GM21717 (cell line): ENCODE results near the gene KCNJ12.
"Not testable (repeated sequence)": the region's sequence is repeated elsewhere in the genome, so short reads cannot be mapped to it uniquely, and the experiment has no call there.

ENCODE experiments used
- ATAC-seq: cut with Tn5 transposase; IDR thresholded peaks from one replicate; pipeline ENCODE4 v1.9.1; 2021; ENCODE audit warnings: mild to moderate bottlenecking, moderate library complexity; ENCODE audit not compliant: unreplicated experiment

The KCNJ12 gene

GRCh38 chr17:21348926-21349261 is 27.3 kb upstream of the KCNJ12 start:
- not testable (repeated sequence) for ATAC-seq

- ATAC-seq = not testable (repeated sequence)
Observed at GRCh38 chr17:21349358-21350050, 26.7 kb upstream of the KCNJ12 start.

DNA sequence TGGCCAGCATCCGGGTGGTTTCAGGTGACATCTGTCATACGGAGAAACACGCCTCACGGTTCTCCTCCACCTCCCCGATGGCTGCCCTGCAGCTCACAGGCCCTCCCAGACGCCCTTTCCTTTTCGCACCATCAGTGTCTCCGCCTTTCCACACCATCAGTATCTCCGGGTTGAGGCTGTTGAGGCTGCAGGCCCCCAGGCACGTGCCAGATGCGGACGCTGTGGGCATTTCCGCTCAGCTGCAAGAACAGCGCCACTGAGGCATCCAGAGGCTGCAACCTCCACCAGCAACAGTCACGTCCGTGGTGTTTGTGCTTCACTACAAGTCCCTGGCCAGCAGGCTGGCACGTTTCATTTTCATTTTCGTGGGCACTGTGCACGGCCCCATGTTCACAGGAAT is 25.7 kb upstream of the KCNJ12 start:
- ATAC-seq = not testable (repeated sequence)

DNA sequence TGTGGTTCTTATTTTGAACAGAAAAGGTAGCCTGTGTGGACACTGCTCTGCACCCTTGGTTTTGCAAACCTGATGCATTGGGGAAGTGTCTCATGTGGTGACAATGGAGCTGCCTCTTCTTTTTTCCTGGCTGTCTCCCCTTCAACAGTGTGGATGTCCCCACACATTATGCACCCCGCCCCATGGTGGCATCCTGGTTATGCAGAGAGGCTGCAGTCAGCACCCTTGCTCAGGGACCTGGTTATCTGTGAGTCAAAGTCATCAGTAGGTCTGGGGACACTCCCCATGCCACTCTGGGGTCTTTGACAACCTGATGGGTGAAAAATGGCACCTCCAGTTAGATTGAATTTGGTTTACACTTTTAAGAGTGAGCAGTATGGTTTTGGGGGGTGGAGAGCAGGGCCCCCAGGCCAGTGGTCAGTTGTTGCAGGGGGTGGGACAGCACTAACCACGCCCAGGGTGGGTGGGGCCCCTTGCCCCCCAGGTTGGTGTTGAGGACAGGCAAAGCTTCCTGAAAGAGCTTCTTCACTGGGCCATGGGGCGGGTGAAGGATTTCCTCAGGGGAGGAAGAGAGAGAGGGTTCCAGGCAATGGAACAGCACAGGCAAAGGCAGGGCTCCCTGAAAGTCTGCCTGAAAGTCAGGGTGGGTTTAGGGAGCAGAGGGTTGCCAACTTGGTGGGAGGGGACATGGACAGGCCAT is 24.6 kb upstream of the KCNJ12 start:
- ATAC-seq = no peak

- ATAC-seq = no peak
Observed at GRCh38 chr17:21352221-21352980, 23.8 kb upstream of the KCNJ12 start.

- no peak for ATAC-seq
Observed at GRCh38 chr17:21352981-21353265, 23.2 kb upstream of the KCNJ12 start.

- ATAC-seq = no peak
Observed at GRCh38 chr17:21353326-21354010, 22.7 kb upstream of the KCNJ12 start.

GRCh38 chr17:21354796-21355385 is 21.3 kb upstream of the KCNJ12 start:
- no peak for ATAC-seq

DNA sequence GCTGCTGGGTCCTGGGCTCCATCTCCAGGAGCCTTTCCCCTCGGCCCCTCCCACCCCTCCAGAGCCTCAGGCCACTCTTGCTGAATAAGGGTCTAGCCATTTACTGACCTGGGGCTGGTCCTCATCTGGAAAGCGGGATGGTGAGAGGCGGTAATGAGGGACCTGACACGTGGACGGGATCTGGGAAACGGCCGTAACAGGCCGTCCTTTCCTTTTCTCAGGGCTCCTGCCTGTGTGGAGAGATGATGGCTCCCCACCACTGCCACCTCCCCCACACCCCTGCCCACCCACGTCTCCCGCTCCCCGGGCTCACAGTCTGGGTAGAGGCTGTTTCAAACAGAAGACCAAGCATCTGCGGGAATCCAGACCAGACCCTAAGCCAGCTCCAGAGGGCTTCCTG is 20.6 kb upstream of the KCNJ12 start:
- no peak for ATAC-seq

GRCh38 chr17:21356537-21357127 is 19.5 kb upstream of the KCNJ12 start:
- ATAC-seq = no peak

GRCh38 chr17:21357281-21357680 is 18.9 kb upstream of the KCNJ12 start:
- ATAC-seq = no peak

GRCh38 chr17:21357696-21358656 is 18.2 kb upstream of the KCNJ12 start:
- ATAC-seq = no peak

DNA sequence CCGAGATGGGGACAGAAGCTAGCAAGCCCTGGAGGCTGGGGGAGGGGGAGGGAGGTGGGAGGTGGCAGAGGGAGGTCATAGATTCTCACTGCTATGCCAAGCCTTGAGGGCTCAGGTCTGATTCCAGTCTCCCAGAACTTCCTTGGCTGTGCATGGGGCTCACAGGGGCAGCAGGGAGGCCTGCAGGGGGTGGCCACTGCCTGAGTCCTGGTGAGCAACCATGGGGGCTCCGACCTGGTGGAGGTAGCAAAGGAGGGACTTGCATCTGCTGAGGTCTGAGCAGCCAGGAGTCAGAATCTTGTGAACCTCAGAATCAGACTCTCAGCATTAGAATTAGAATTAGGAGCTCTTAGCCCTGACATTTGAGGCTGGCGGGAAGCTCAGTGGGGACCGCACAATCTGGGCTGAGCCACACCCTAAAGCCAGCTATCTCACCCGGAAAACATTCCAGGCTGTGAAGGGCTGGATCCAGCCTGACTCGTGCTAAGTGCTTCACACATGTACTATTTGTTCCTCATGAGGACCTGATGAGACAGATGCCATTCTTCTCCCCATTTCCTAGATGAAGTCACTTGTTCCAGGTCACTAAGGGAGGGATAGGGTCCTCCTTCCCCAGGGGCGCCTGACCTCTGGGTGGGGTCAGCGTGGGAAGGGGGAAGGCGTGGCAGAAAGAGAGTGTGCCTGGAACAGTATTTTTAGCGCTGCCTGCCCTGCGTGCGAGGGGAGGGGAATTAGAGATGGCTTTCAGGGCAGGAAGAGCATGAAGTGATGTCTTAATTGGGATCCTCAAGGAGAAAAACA is 17.3 kb upstream of the KCNJ12 start:
- ATAC-seq = no peak

- no peak for ATAC-seq
Observed at GRCh38 chr17:21359483-21359840, 16.7 kb upstream of the KCNJ12 start.

GRCh38 chr17:21360048-21360447 is 16.1 kb upstream of the KCNJ12 start:
- no peak for ATAC-seq

GRCh38 chr17:21361020-21361809 is 14.9 kb upstream of the KCNJ12 start:
- no peak for ATAC-seq

GRCh38 chr17:21362331-21362931 is 13.7 kb upstream of the KCNJ12 start:
- ATAC-seq = no peak
